WTC11 (cell line): ENCODE measurements around the gene PUM1. TPM values are rescaled to one million over a fixed set of nuclear protein-coding genes. Genes with fewer than 3 reads are reported as not detected.

Experiments used
- ATAC-seq: fragments of 200-7000 bp; cut with Tn5 transposase; 2 replicates; pipeline ENCODE4 v1.10.0; 2021; ENCODE audit warnings: mild to moderate bottlenecking, moderate library complexity
- CTCF ChIA-PET: fragments of 300-600 bp; sonication (Branson Sonifier 250); formaldehyde crosslinking; loops from one replicate; lab custom pipeline; 2021; ENCODE audit warnings: antibody characterized with exemption; lab: Charles Lee
- POLR2A ChIA-PET: fragments of 350-600 bp; sonication (Branson Sonifier 250); formaldehyde crosslinking; loops from one replicate; lab custom pipeline; 2021; ENCODE audit warnings: antibody characterized with exemption; lab: Charles Lee
- DNase-seq: peaks from one replicate; pipeline ENCODE4 v3.0.0; 2021; ENCODE audit warnings: low spot score
- H3K27ac Mint-ChIP-seq: 2 replicates; pipeline ENCODE4 v1.8.0; 2021; ENCODE audit warnings: mixed read lengths
- H3K27me3 Mint-ChIP-seq: 2 replicates; pipeline ENCODE4 v1.8.0; 2021; ENCODE audit warnings: low read depth, mild to moderate bottlenecking, moderate library complexity, mixed read lengths
- H3K36me3 Mint-ChIP-seq: 2 replicates; pipeline ENCODE4 v1.8.0; 2021; ENCODE audit warnings: mixed read lengths
- H3K4me1 Mint-ChIP-seq: 2 replicates; pipeline ENCODE4 v1.8.0; 2022; ENCODE audit warnings: mixed read lengths
- H3K4me3 Mint-ChIP-seq: 2 replicates; pipeline ENCODE4 v1.8.0; 2021; ENCODE audit warnings: mild to moderate bottlenecking, moderate library complexity, mixed read lengths
- H3K9me3 Mint-ChIP-seq: 2 replicates; pipeline ENCODE4 v1.8.0; 2021; ENCODE audit warnings: mixed read lengths
- ATF1 ChIP-seq: sonication (generic); formaldehyde crosslinking; IDR thresholded peaks from 2 replicates; pipeline ENCODE4 v1.8.1; 2023; ENCODE audit warnings: mild to moderate bottlenecking, moderate library complexity, missing genetic modification reagents
- E2F1 ChIP-seq: sonication (generic); formaldehyde crosslinking; IDR thresholded peaks from 2 replicates; pipeline ENCODE4 v1.8.0; 2022; ENCODE audit warnings: mild to moderate bottlenecking, missing genetic modification reagents
- E2F4 ChIP-seq: sonication (generic); formaldehyde crosslinking; IDR thresholded peaks from 2 replicates; pipeline ENCODE4 v1.8.1; 2022; ENCODE audit warnings: low read depth, mild to moderate bottlenecking, moderate library complexity, missing genetic modification reagents, borderline replicate concordance
- ELF4 ChIP-seq: sonication (generic); formaldehyde crosslinking; IDR thresholded peaks from 2 replicates; pipeline ENCODE4 v1.8.1; 2022; ENCODE audit warnings: low read depth, mild to moderate bottlenecking, moderate library complexity, missing genetic modification reagents
- FOXJ3 ChIP-seq: sonication (generic); formaldehyde crosslinking; IDR thresholded peaks from 2 replicates; pipeline ENCODE4 v1.9.0; 2021; ENCODE audit warnings: missing genetic modification reagents, mild to moderate bottlenecking, borderline replicate concordance
- HMGA2 ChIP-seq: fragments of 250-450 bp; sonication (Bioruptor Pico); IDR thresholded peaks from 2 replicates; pipeline ENCODE4 v1.4.0; 2021; ENCODE audit warnings: mild to moderate bottlenecking, moderate library complexity
- IRF1 ChIP-seq: sonication (generic); formaldehyde crosslinking; IDR thresholded peaks from 2 replicates; pipeline ENCODE4 v1.8.0; 2023; ENCODE audit warnings: missing genetic modification reagents
- JAZF1 ChIP-seq: fragments of 250-450 bp; sonication (Bioruptor Pico); IDR thresholded peaks from 2 replicates; pipeline ENCODE4 v1.9.0; 2021; ENCODE audit warnings: moderate library complexity, mild to moderate bottlenecking, inconsistent platforms
- RELA ChIP-seq: sonication (generic); formaldehyde crosslinking; IDR thresholded peaks from 2 replicates; pipeline ENCODE4 v1.8.1; 2022; ENCODE audit warnings: missing genetic modification reagents, mild to moderate bottlenecking, borderline replicate concordance
- ZNF138 ChIP-seq: sonication (generic); formaldehyde crosslinking; conservative IDR thresholded peaks from 2 replicates; pipeline ENCODE4 v1.8.1; 2022; ENCODE audit warnings: mild to moderate bottlenecking, moderate library complexity, missing genetic modification reagents
- ZNF281 ChIP-seq: sonication (generic); formaldehyde crosslinking; IDR thresholded peaks from 2 replicates; pipeline ENCODE4 v1.8.0; 2023; ENCODE audit warnings: mild to moderate bottlenecking, missing genetic modification reagents
- ZNF512 ChIP-seq: sonication (generic); formaldehyde crosslinking; IDR thresholded peaks from 2 replicates; pipeline ENCODE4 v1.8.1; 2022; ENCODE audit warnings: missing genetic modification reagents, borderline replicate concordance
- ZNF671 ChIP-seq: fragments of 250-450 bp; sonication (Bioruptor Pico); IDR thresholded peaks from 2 replicates; pipeline ENCODE4 v1.8.0; 2021; ENCODE audit warnings: mild to moderate bottlenecking
- total RNA-seq: library from RNA; stranded (reverse); gene quantifications from 3 replicates; pipeline ENCODE4 v1.2.3, GENCODE V29; 2021
- TF ChIP-seq, protein P1 (sequence below): fragments of 200-600 bp; IDR thresholded peaks from 2 replicates; pipeline ENCODE4 v1.8.0; 2022; ENCODE audit warnings: antibody characterized with exemption
- TF ChIP-seq, protein P2 (sequence below): sonication (generic); formaldehyde crosslinking; IDR thresholded peaks from 2 replicates; pipeline ENCODE4 v1.8.0; 2022; ENCODE audit warnings: mild to moderate bottlenecking, missing genetic modification reagents

The PUM1 gene
- total RNA-seq, 1 experiment from 2014 or later, result 147 TPM

DNA sequence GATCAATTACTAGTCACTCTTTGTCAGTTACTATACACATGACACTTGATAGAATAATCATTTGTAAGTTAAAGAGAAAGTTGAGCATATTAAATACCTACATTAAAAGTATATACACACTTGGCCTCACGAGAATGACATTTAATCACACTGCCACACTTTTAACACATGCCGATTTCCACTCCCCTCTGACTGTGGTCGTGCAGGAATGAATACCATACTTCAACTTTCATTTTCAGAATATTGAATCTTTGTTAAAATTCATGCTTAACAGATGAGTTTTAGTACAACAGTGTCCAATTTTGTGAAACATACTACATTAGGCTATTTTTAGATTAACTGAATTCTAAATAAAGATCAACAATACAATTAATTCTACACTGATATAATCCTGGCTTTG is 78.8 kb downstream of the PUM1 start (continued):
- TF ChIP-seq ATF1 (CRISPR knock-in tag) (no peak), E2F4 (no peak), E2F1 (CRISPR knock-in tag) (no peak), ZNF671 (no peak), FOXJ3 (CRISPR knock-in tag) (no peak), HMGA2 (CRISPR knock-in tag) (no peak), ZNF512 (CRISPR knock-in tag) (no peak), IRF1 (CRISPR knock-in tag) (no peak), ZNF138 (CRISPR knock-in tag) (no peak), ZNF281 (CRISPR knock-in tag) (no peak), JAZF1 (CRISPR knock-in tag) (no peak), RELA (no peak), ELF4 (CRISPR knock-in tag) (no peak)
- TF ChIP-seq, protein P1, sequence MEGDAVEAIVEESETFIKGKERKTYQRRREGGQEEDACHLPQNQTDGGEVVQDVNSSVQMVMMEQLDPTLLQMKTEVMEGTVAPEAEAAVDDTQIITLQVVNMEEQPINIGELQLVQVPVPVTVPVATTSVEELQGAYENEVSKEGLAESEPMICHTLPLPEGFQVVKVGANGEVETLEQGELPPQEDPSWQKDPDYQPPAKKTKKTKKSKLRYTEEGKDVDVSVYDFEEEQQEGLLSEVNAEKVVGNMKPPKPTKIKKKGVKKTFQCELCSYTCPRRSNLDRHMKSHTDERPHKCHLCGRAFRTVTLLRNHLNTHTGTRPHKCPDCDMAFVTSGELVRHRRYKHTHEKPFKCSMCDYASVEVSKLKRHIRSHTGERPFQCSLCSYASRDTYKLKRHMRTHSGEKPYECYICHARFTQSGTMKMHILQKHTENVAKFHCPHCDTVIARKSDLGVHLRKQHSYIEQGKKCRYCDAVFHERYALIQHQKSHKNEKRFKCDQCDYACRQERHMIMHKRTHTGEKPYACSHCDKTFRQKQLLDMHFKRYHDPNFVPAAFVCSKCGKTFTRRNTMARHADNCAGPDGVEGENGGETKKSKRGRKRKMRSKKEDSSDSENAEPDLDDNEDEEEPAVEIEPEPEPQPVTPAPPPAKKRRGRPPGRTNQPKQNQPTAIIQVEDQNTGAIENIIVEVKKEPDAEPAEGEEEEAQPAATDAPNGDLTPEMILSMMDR, result no peak
- TF ChIP-seq, protein P2, sequence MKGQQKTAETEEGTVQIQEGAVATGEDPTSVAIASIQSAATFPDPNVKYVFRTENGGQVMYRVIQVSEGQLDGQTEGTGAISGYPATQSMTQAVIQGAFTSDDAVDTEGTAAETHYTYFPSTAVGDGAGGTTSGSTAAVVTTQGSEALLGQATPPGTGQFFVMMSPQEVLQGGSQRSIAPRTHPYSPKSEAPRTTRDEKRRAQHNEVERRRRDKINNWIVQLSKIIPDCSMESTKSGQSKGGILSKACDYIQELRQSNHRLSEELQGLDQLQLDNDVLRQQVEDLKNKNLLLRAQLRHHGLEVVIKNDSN (CRISPR knock-in tag), result no peak

GRCh38 chr1:30984991-30985503 is 80.5 kb downstream of the PUM1 start:
- Mint-ChIP-seq H3K4me1 (peaks cover 37% of the 10 kb centered on the region), H3K27ac (peak overlapping the region; percentile 40; the same call in 1 of the 2 replicates), H3K27me3 (no peaks in the 10 kb centered on the region), H3K9me3 (no peaks in the 10 kb centered on the region), H3K4me3 (no peak overlapping the region)
- ATAC-seq (peak; percentile 46; the same call in 1 of the 2 replicates), DNase-seq (no peak)
- CTCF ChIA-PET, result interaction anchor here (0.9 to 1.5 kb wide), 2 partner anchors 9 to 24 kb away, joined by 4 read pairs; no protein-coding TSS in a partner anchor
- TF ChIP-seq ZNF281 (CRISPR knock-in tag), result no peak
- TF ChIP-seq, all 79 proteins: peak for 0
- peaks cover 18% of the 10 kb centered on the region for H3K36me3 Mint-ChIP-seq
- POLR2A ChIA-PET, result interaction anchor here (0.6 kb wide), 1 partner anchor 199 kb away, joined by 4 read pairs; no protein-coding TSS in a partner anchor
